GM23338 (cell line): ENCODE measurements around the gene CCL27. TPM values are rescaled to one million over a fixed set of nuclear protein-coding genes. Genes with fewer than 3 reads are reported as not detected.

Experiments used
- CREB1 ChIP-seq: fragments of 250-450 bp; sonication (Bioruptor Pico); IDR thresholded peaks from 2 replicates; pipeline ENCODE4 v1.5.0; 2020; ENCODE audit warnings: low read depth, mild to moderate bottlenecking, moderate library complexity
- JUNB ChIP-seq: IDR thresholded peaks from one replicate; pipeline ENCODE4 v1.6.1; 2016; ENCODE audit warnings: antibody characterized with exemption; ENCODE audit not compliant: unreplicated experiment
- REST ChIP-seq: IDR thresholded peaks from one replicate; pipeline ENCODE4 v1.6.1; 2018; ENCODE audit warnings: antibody characterized with exemption; ENCODE audit not compliant: unreplicated experiment
- ZNF331 ChIP-seq: fragments of 250-450 bp; sonication (Bioruptor Pico); IDR thresholded peaks from 2 replicates; pipeline ENCODE4 v1.5.0; 2020; ENCODE audit warnings: low read depth, mild to moderate bottlenecking, moderate library complexity
- ZNF462 ChIP-seq: fragments of 250-450 bp; sonication (Bioruptor Pico); IDR thresholded peaks from 2 replicates; pipeline ENCODE4 v1.5.0; 2020; ENCODE audit warnings: mild to moderate bottlenecking, moderate library complexity
- polyA plus RNA-seq: library from polyadenylated mRNA; unstranded; fragments of >200 nt; fragmentation: Nextera tagmentation; extraction: Ambion mirVana; gene quantifications from 2 replicates; pipeline ENCODE4 v1.2.1, GENCODE V29; 2016
- total RNA-seq: library from RNA; depleted of rRNA; stranded (reverse); fragments of >200 nt; shearing (Covaris generic); gene quantifications from 2 replicates; pipeline ENCODE4 v1.2.3, GENCODE V29; 2014

CCL27 gene
- total and polyA plus RNA-seq, 2 experiments from 2014 or later: not detected

DNA sequence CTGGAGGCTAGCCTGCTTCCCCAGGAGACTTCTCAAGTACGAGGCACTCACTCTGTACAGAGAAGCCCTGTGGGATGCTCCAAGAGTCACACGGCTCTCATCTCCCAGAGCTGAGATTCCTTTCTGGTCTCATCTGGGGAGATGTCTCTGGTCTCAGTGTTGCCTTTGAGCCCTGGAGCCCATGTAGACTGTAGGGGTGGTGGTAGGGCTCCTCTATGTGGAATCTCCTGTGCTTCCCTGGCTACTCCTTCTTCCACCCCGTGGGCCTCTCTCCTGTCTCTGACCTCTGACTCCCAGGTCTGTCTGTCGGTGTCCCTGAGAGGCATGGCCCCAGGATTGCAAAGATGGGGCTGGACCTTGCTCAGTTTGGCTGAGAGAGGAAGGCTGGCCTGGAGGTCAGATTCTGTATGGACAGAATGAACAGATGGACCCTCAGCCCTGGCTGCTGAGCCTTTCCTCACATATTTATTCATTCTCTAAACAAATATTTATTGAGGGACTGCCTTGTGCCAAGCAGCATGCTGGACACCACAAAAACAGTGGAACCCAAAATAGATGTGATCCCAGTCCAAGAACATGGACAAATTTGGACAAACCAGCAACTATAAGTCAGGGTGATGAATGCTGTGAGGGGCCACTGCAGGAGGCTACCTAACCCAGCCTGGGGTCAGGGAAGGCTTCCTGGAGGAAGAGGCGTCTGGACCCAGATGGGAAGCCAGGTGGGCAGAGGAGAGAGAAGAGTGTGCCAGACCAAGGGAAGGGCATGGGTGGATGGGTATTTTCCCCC, 26.1 kb upstream of the CCL27 start (continued):
- no peak for TF ChIP-seq ZNF462
- TF ChIP-seq CREB1 (CRISPR knock-in tag): no peak
- TF ChIP-seq JUNB: no peak
- no peak for TF ChIP-seq ZNF331 (CRISPR knock-in tag)
- TF ChIP-seq REST: no peak
